Endothelial cell of umbilical vein (primary cell): ENCODE results near the gene ZNF181. TPM values are rescaled to one million over a fixed set of nuclear protein-coding genes. Genes with fewer than 3 reads are reported as not detected.

Experiments used
- BruUV-seq: library from RNA; stranded (reverse); fragments of 400-500 nt; replicated peaks from 2 replicates; lab custom pipeline; 2021; lab: Mats Ljungman, UMichigan
- CTCF ChIA-PET: fragments of 300-600, 350-600 bp; sonication (Branson Sonifier 250); formaldehyde crosslinking; loops from one replicate; lab custom pipeline; 2021; ENCODE audit warnings: antibody characterized with exemption, inconsistent platforms; lab: Charles Lee
- POLR2A ChIA-PET: fragments of 300-600, 350-600 bp; sonication (Branson Sonifier 250); formaldehyde crosslinking; loops from one replicate; lab custom pipeline; 2021; ENCODE audit warnings: antibody characterized with exemption, inconsistent platforms; lab: Charles Lee
- DNase-seq: peaks from one replicate; pipeline ENCODE4 v3.0.0-alpha.2; 2011; ENCODE audit warnings: low read depth, low spot score
- FAIRE-seq: peaks from 2 replicates; lab custom pipeline; 2011; peaks lifted over from hg19 to GRCh38; lab: Jason Lieb, UNC
- H2AFZ ChIP-seq: 2 replicates; pipeline ENCODE4 v1.6.0; 2012; ENCODE audit warnings: low read depth, low read length, control low read depth, inconsistent platforms
- H3K27ac ChIP-seq: 2 replicates; pipeline ENCODE4 v1.5.1; 2011; ENCODE audit warnings: low read depth, mild to moderate bottlenecking, control low read depth, low read length, moderate library complexity; ENCODE audit not compliant: insufficient read depth
- H3K27me3 ChIP-seq, 2 experiments: 2 replicates each; pipeline versions ENCODE4 v1.6.0 to v1.6.1; 2011; ENCODE audit warnings: low read length in 2 of 2, mixed read lengths in 1 of 2; ENCODE audit not compliant: control insufficient read depth in 2 of 2, insufficient read depth in 2 of 2
- H3K36me3 ChIP-seq, 2 experiments: 2 replicates in 1 of 2; 3 replicates in 1 of 2; pipeline ENCODE4 v1.5.1; 2011; ENCODE audit warnings: low read length in 2 of 2, mild to moderate bottlenecking in 1 of 2, moderate library complexity in 1 of 2; ENCODE audit not compliant: control insufficient read depth in 2 of 2, insufficient read depth in 2 of 2; ENCODE audit errors: extremely low read depth in 1 of 2
- H3K4me1 ChIP-seq: 3 replicates; pipeline ENCODE4 v1.5.1; 2011; ENCODE audit warnings: mild to moderate bottlenecking, low read length; ENCODE audit not compliant: control insufficient read depth, insufficient read depth; ENCODE audit errors: extremely low read depth
- H3K4me2 ChIP-seq: 2 replicates; pipeline ENCODE4 v1.6.1; 2011; ENCODE audit warnings: low read length, control low read depth, mixed read lengths; ENCODE audit not compliant: insufficient read depth
- H3K4me3 ChIP-seq, 3 experiments: fragments of 200-600 bp in 1 of 3; sonication (generic), shearing (Covaris generic) in 1 of 3; replicated peaks in 1 of 3; 2 replicates each; pipeline ENCODE4 v1.5.1; 2011 to 2016; ENCODE audit warnings: control low read depth in 3 of 3, low read length in 3 of 3, mild to moderate bottlenecking in 2 of 3, inconsistent platforms in 1 of 3, low read depth in 1 of 3, moderate library complexity in 1 of 3; ENCODE audit not compliant: insufficient read depth in 1 of 3
- H3K79me2 ChIP-seq: 2 replicates; pipeline ENCODE4 v1.6.0; 2012; ENCODE audit warnings: low read length, inconsistent platforms; ENCODE audit not compliant: control insufficient read depth, insufficient read depth
- H3K9ac ChIP-seq: replicated peaks from 2 replicates; pipeline ENCODE3; 2011; ENCODE audit warnings: low read length, control low read depth; ENCODE audit not compliant: insufficient read depth; ENCODE audit errors: extremely low read depth
- H3K9me1 ChIP-seq: replicated peaks from 3 replicates; pipeline ENCODE4 v1.6.0; 2011; ENCODE audit warnings: mild to moderate bottlenecking, low read length; ENCODE audit not compliant: control insufficient read depth, insufficient read depth; ENCODE audit errors: extremely low read depth
- H3K9me3 ChIP-seq: replicated peaks from 2 replicates; pipeline ENCODE4 v1.5.1; 2012; ENCODE audit warnings: low read length, inconsistent platforms; ENCODE audit not compliant: control insufficient read depth, insufficient read depth
- H4K20me1 ChIP-seq: replicated peaks from 2 replicates; pipeline ENCODE3; 2011; ENCODE audit warnings: mild to moderate bottlenecking, low read length; ENCODE audit not compliant: control insufficient read depth, insufficient read depth; ENCODE audit errors: extremely low read depth
- EZH2 ChIP-seq: IDR thresholded peaks from 2 replicates; pipeline ENCODE4 v1.6.1; 2012; ENCODE audit warnings: borderline replicate concordance, low read depth, mild to moderate bottlenecking, moderate library complexity, low read length, inconsistent platforms; ENCODE audit not compliant: severe bottlenecking
- FOS ChIP-seq: IDR thresholded peaks from 2 replicates; pipeline ENCODE4 v1.6.1; 2011; ENCODE audit warnings: mild to moderate bottlenecking, low read length, moderate library complexity, borderline replicate concordance; ENCODE audit not compliant: insufficient read depth
- GATA2 ChIP-seq: IDR thresholded peaks from 2 replicates; pipeline ENCODE4 v1.7.0; 2011; ENCODE audit warnings: low read depth, mild to moderate bottlenecking, moderate library complexity, mixed read lengths, low read length; ENCODE audit not compliant: insufficient read length, insufficient read depth
- JUN ChIP-seq: IDR thresholded peaks from 2 replicates; pipeline ENCODE4 v1.6.1; 2011; ENCODE audit warnings: borderline replicate concordance, low read depth; ENCODE audit not compliant: insufficient read length, insufficient read depth
- MYC ChIP-seq: IDR thresholded peaks from one replicate; pipeline ENCODE4 v1.6.1; 2011; ENCODE audit warnings: mild to moderate bottlenecking, low read depth, low read length
- POLR2A ChIP-seq: IDR thresholded peaks from 2 replicates; pipeline ENCODE4 v1.6.1; 2012; ENCODE audit warnings: low read depth, mild to moderate bottlenecking, control low read depth, low read length
- POLR2AphosphoS5 ChIP-seq: IDR thresholded peaks from 2 replicates; pipeline ENCODE4 v1.6.1; 2012; ENCODE audit warnings: low read depth, mild to moderate bottlenecking, control low read depth, low read length, moderate library complexity; ENCODE audit not compliant: insufficient read depth
- dilution Hi-C: fragments of 300-500 bp; cut with MboI; formaldehyde crosslinking; loops from one replicate; pipeline ENCODE4 v1.15.0; 2019; ENCODE audit warnings: low sequenced_read_pairs; ENCODE audit not compliant: extremely low pct_ligation_motif_present
- intact Hi-C: fragments of 100-400 bp; cut with micrococcal nuclease; formaldehyde crosslinking; loops from one replicate; pipeline ENCODE4 v1.10.0; 2022
- polyA plus RNA-seq, 4 experiments: library from polyadenylated mRNA; depleted of rRNA in 3 of 4; stranded (reverse) in 3 of 4; unstranded in 1 of 4; fragments of >200 nt; gene quantifications; 2 replicates each; pipeline versions ENCODE4 v1.2.1 to v1.2.3, GENCODE V29; 2011 to 2012; ENCODE audit warnings: missing spikeins in 1 of 4
- total RNA-seq: library from RNA; stranded (reverse); gene quantifications from 2 replicates; pipeline ENCODE4 v1.2.3, GENCODE V29; 2021
- TF ChIP-seq, protein P1 (sequence below), 2 donors: IDR thresholded peaks; 1 replicate in 1 of 2; 2 replicates in 1 of 2; pipeline ENCODE4 v1.5.1; 2011; ENCODE audit warnings: low read length in 2 of 2, mild to moderate bottlenecking in 2 of 2, moderate library complexity in 2 of 2, control low read depth in 1 of 2, inconsistent platforms in 1 of 2, low read depth in 1 of 2; ENCODE audit not compliant: insufficient read depth in 1 of 2; ENCODE audit errors: extremely low read depth in 1 of 2
- TF ChIP-seq, protein P2 (sequence below): IDR thresholded peaks from 2 replicates; pipeline ENCODE4 v1.6.1; 2011; ENCODE audit not compliant: insufficient read depth, insufficient read length

The ZNF181 gene
- total and polyA plus RNA-seq, 2 donors (not counting 3 experiments of a cell fraction or from before 2014, with no cell fraction given): 4.7 to 5.0 TPM

DNA sequence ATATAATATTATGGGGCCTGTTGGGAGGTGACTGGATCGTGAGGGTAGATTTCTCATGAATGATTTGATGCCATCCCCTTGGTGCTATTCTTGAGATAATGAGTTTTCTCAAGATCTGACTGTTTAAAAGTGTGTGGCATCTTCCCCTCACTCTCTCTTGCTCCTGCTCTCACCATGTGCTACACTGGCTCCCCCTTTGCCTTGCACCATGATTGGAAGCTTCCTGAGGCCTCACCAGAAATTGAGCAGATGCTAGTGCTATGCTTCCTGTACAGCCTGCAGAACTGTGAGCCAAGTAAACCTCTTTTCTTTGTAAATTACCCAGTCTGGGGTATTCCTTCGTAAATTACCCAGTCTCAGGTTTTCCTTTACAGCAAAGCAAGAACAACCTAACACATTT is 40.8 kb downstream of the ZNF181 start:
- FAIRE-seq: no peak
- dilution Hi-C loops: no loop called here
- CTCF ChIA-PET: no interaction called here

More for the DNA sequence above, 40.8 kb downstream of the ZNF181 start:
- Histone ChIP-seq H3K4me1 (peaks cover 7% of the 10 kb centered on the region), H4K20me1 (no peaks in the 10 kb centered on the region), H3K4me3 (no peak overlapping the region), H3K27me3 (no peaks in the 10 kb centered on the region), H3K9me3 (no peaks in the 10 kb centered on the region), H3K79me2 (peaks cover 2% of the 10 kb centered on the region), H3K36me3 (no peaks in the 10 kb centered on the region), H3K27ac (no peak overlapping the region), H3K4me2 (no peak overlapping the region), H3K9ac (no peak overlapping the region), H2AFZ (no peak overlapping the region), H3K9me1 (no peaks in the 10 kb centered on the region)
- no peak for TF ChIP-seq FOS
- no peak for TF ChIP-seq JUN
- TF ChIP-seq, protein P1, sequence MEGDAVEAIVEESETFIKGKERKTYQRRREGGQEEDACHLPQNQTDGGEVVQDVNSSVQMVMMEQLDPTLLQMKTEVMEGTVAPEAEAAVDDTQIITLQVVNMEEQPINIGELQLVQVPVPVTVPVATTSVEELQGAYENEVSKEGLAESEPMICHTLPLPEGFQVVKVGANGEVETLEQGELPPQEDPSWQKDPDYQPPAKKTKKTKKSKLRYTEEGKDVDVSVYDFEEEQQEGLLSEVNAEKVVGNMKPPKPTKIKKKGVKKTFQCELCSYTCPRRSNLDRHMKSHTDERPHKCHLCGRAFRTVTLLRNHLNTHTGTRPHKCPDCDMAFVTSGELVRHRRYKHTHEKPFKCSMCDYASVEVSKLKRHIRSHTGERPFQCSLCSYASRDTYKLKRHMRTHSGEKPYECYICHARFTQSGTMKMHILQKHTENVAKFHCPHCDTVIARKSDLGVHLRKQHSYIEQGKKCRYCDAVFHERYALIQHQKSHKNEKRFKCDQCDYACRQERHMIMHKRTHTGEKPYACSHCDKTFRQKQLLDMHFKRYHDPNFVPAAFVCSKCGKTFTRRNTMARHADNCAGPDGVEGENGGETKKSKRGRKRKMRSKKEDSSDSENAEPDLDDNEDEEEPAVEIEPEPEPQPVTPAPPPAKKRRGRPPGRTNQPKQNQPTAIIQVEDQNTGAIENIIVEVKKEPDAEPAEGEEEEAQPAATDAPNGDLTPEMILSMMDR (IDR thresholded peaks at IDR 0.05; ENCODE audit: extremely low read depth in 1 of 2, insufficient read depth in 1 of 2, low read depth in 1 of 2, low read length in 2 of 2): no peak
- TF ChIP-seq POLR2AphosphoS5: no peak
- TF ChIP-seq POLR2A: no peak
- TF ChIP-seq MYC: no peak
- TF ChIP-seq EZH2: no peak
- no peak for TF ChIP-seq GATA2
- TF ChIP-seq, protein P2, sequence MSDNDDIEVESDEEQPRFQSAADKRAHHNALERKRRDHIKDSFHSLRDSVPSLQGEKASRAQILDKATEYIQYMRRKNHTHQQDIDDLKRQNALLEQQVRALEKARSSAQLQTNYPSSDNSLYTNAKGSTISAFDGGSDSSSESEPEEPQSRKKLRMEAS: no peak
- BruUV-seq: no TSS peak
- intact Hi-C loops: loop anchor here (5.0 kb wide), 1 partner anchor 187 kb away; the partner anchor contains the start of gene ZNF792
- POLR2A ChIA-PET: no interaction called here
- DNase-seq: no peak
